HepG2 (cell line): ENCODE measurements around the gene GFER. TPM values are rescaled to one million over a fixed set of nuclear protein-coding genes. Genes with fewer than 3 reads are reported as not detected.

Experiments used
- HNRNPK ChIP-seq: fragments of 200-400 bp; formaldehyde crosslinking; IDR thresholded peaks from 2 replicates; pipeline ENCODE4 v1.6.1; 2018; ENCODE audit warnings: low read length, low read depth, moderate library complexity, mild to moderate bottlenecking; ENCODE audit not compliant: poor library complexity, severe bottlenecking
- NR1H2 ChIP-seq: sonication (generic); formaldehyde crosslinking; IDR thresholded peaks from 2 replicates; pipeline ENCODE4 v1.8.1; 2022; ENCODE audit warnings: low read depth, missing genetic modification reagents, borderline replicate concordance
- PCBP1 ChIP-seq: fragments of 200-400 bp; formaldehyde crosslinking; IDR thresholded peaks from 2 replicates; pipeline ENCODE4 v1.6.1; 2017; ENCODE audit warnings: mild to moderate bottlenecking, low read depth, low read length, borderline replicate concordance
- PTBP1 ChIP-seq: fragments of 200-400 bp; formaldehyde crosslinking; IDR thresholded peaks from 2 replicates; pipeline ENCODE4 v1.6.1; 2018; ENCODE audit warnings: low read length, low read depth; ENCODE audit not compliant: poor library complexity, severe bottlenecking
- RFX1 ChIP-seq: fragments of 450-650 bp; IDR thresholded peaks from 2 replicates; pipeline ENCODE4 v1.6.1; 2017
- SAFB2 ChIP-seq: sonication (generic); formaldehyde crosslinking; IDR thresholded peaks from 2 replicates; pipeline ENCODE4 v1.5.1; 2020; ENCODE audit warnings: missing genetic modification reagents, low read depth, mild to moderate bottlenecking, borderline replicate concordance
- TAF1 ChIP-seq: sonication (generic); formaldehyde crosslinking; IDR thresholded peaks from 2 replicates; pipeline ENCODE4 v1.4.0; 2020; ENCODE audit warnings: missing genetic modification reagents
- ZBTB3 ChIP-seq: sonication (generic); formaldehyde crosslinking; IDR thresholded peaks from 2 replicates; pipeline ENCODE4 v1.4.0; 2020; ENCODE audit warnings: low read depth, mild to moderate bottlenecking, moderate library complexity, missing genetic modification reagents, borderline replicate concordance
- polyA plus RNA-seq, 8 experiments: library from polyadenylated mRNA; depleted of rRNA in 3 of 8; stranded (reverse) in 7 of 8; unstranded in 1 of 8; fragments of >200 nt; fragmentation: Illumina TruSeq in 4 of 8; extraction: Trizol in 4 of 8; gene quantifications; 2 replicates each; pipeline versions ENCODE4 v1.2.1 to v1.2.3, GENCODE V29; 2011 to 2016; ENCODE audit warnings: low read depth in 4 of 8, missing spikeins in 1 of 8, mixed read lengths in 1 of 8; ENCODE audit not compliant: insufficient read depth in 1 of 8
- total RNA-seq, 5 experiments: library from RNA; depleted of rRNA; stranded (reverse); fragments of >200 nt; fragmentation: Illumina TruSeq; extraction: Trizol; gene quantifications; 2 replicates each; pipeline ENCODE4 v1.2.3, GENCODE V29; 2016; ENCODE audit warnings: low read depth in 1 of 5
- TF ChIP-seq, protein P1 (sequence below): sonication (generic); formaldehyde crosslinking; IDR thresholded peaks from 2 replicates; pipeline ENCODE4 v1.4.0; 2020; ENCODE audit warnings: low read depth, mild to moderate bottlenecking, missing genetic modification reagents
- TF ChIP-seq, protein P2 (sequence below): sonication (generic); formaldehyde crosslinking; IDR thresholded peaks from 2 replicates; pipeline ENCODE4 v1.4.0; 2020; ENCODE audit warnings: missing genetic modification reagents, borderline replicate concordance
- TF ChIP-seq, protein P3 (sequence below): sonication (generic); IDR thresholded peaks from 2 replicates; pipeline ENCODE4 v1.6.1; 2016; ENCODE audit warnings: low read depth, borderline replicate concordance
- TF ChIP-seq, protein P4 (sequence below): sonication (generic); formaldehyde crosslinking; IDR thresholded peaks from 2 replicates; pipeline ENCODE4 v1.8.0; 2022; ENCODE audit warnings: mild to moderate bottlenecking, missing genetic modification reagents, borderline replicate concordance
- TF ChIP-seq, protein P5 (sequence below): sonication (generic); formaldehyde crosslinking; IDR thresholded peaks from 2 replicates; pipeline ENCODE4 v1.4.0; 2020; ENCODE audit warnings: missing genetic modification reagents, borderline replicate concordance
- TF ChIP-seq, protein P6 (sequence below), 2 experiments: sonication (generic) in 1 of 2; formaldehyde crosslinking in 1 of 2; IDR thresholded peaks; 2 replicates each; pipeline versions ENCODE4 v1.4.0 to v1.6.1; 2016 to 2020; ENCODE audit warnings: borderline replicate concordance in 1 of 2, low read depth in 1 of 2, mild to moderate bottlenecking in 1 of 2, missing genetic modification reagents in 1 of 2

The GFER gene
- total and polyA plus RNA-seq, 2 of the 13 experiments (the other 11 are each of a cell fraction or from before 2014, with no cell fraction given): 28.6 to 71.7 TPM

DNA sequence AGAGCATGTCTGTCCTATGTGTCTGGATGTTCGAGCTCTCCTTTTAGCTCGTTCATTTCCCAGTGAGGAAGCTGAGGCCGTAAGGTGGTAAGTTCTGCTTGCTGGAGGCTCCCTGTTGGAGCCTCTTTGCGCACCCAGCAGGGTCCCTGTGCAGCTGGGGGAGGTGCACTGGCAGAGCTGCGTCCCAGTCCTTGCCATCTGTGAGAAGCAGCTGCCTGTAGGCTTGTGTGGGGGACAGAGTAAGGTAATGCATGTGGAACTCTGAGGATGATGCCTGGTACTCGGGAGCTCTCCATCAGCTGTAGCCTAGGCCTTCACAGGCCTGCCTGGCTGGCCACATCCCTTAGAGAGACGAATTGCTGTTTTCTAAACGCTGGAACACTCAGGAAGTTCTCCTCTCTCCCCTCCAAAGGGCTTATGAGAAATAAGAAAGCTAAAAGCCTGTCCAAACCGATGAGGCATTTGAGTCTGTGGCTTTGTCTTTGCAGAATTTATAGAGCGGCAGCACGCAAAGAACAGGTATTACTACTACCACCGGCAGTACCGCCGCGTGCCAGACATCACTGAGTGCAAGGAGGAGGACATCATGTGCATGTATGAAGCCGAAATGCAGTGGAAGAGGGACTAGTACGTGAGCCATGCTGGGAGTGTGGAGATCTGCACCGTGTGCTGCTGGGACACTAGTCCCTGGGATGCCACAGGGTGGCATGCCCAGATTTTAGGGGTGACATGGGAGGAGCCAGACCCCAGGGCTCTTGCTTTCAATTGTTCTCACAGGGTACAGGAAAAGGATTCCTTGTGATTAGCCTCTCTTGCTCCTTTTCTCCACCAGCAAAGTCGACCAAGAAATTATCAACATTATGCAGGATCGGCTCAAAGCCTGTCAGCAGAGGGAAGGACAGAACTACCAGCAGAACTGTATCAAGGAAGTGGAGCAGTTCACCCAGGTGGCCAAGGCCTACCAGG is 23.0 kb upstream of the GFER start (continued):
- TF ChIP-seq, protein P1, sequence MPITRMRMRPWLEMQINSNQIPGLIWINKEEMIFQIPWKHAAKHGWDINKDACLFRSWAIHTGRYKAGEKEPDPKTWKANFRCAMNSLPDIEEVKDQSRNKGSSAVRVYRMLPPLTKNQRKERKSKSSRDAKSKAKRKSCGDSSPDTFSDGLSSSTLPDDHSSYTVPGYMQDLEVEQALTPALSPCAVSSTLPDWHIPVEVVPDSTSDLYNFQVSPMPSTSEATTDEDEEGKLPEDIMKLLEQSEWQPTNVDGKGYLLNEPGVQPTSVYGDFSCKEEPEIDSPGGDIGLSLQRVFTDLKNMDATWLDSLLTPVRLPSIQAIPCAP (CRISPR knock-in tag): no peak
- no peak for TF ChIP-seq SAFB2 (CRISPR knock-in tag)
- TF ChIP-seq, protein P2, sequence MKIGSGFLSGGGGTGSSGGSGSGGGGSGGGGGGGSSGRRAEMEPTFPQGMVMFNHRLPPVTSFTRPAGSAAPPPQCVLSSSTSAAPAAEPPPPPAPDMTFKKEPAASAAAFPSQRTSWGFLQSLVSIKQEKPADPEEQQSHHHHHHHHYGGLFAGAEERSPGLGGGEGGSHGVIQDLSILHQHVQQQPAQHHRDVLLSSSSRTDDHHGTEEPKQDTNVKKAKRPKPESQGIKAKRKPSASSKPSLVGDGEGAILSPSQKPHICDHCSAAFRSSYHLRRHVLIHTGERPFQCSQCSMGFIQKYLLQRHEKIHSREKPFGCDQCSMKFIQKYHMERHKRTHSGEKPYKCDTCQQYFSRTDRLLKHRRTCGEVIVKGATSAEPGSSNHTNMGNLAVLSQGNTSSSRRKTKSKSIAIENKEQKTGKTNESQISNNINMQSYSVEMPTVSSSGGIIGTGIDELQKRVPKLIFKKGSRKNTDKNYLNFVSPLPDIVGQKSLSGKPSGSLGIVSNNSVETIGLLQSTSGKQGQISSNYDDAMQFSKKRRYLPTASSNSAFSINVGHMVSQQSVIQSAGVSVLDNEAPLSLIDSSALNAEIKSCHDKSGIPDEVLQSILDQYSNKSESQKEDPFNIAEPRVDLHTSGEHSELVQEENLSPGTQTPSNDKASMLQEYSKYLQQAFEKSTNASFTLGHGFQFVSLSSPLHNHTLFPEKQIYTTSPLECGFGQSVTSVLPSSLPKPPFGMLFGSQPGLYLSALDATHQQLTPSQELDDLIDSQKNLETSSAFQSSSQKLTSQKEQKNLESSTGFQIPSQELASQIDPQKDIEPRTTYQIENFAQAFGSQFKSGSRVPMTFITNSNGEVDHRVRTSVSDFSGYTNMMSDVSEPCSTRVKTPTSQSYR (CRISPR knock-in tag): no peak
- TF ChIP-seq, protein P3, sequence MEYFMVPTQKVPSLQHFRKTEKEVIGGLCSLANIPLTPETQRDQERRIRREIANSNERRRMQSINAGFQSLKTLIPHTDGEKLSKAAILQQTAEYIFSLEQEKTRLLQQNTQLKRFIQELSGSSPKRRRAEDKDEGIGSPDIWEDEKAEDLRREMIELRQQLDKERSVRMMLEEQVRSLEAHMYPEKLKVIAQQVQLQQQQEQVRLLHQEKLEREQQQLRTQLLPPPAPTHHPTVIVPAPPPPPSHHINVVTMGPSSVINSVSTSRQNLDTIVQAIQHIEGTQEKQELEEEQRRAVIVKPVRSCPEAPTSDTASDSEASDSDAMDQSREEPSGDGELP: peak; percentile 23; the same call in 1 of the 2 replicates
- TF ChIP-seq PCBP1: no peak
- no peak for TF ChIP-seq ZBTB3 (CRISPR knock-in tag)
- TF ChIP-seq RFX1: no peak
- TF ChIP-seq, protein P4, sequence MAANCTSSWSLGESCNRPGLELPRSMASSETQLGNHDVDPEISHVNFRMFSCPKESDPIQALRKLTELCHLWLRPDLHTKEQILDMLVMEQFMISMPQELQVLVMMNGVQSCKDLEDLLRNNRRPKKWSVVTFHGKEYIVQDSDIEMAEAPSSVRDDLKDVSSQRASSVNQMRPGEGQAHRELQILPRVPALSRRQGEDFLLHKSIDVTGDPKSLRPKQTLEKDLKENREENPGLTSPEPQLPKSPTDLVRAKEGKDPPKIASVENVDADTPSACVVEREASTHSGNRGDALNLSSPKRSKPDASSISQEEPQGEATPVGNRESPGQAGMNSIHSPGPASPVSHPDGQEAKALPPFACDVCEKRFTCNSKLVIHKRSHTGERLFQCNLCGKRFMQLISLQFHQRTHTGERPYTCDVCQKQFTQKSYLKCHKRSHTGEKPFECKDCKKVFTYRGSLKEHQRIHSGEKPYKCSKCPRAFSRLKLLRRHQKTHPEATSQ (CRISPR knock-in tag): no peak
- TF ChIP-seq, protein P5, sequence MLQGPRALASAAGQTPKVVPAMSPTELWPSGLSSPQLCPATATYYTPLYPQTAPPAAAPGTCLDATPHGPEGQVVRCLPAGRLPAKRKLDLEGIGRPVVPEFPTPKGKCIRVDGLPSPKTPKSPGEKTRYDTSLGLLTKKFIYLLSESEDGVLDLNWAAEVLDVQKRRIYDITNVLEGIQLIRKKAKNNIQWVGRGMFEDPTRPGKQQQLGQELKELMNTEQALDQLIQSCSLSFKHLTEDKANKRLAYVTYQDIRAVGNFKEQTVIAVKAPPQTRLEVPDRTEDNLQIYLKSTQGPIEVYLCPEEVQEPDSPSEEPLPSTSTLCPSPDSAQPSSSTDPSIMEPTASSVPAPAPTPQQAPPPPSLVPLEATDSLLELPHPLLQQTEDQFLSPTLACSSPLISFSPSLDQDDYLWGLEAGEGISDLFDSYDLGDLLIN (CRISPR knock-in tag): no peak
- no peak for TF ChIP-seq NR1H2 (CRISPR knock-in tag)
- no peak for TF ChIP-seq PTBP1
- no peak for TF ChIP-seq TAF1 (CRISPR knock-in tag)
- TF ChIP-seq HNRNPK: no peak
- TF ChIP-seq, protein P6, sequence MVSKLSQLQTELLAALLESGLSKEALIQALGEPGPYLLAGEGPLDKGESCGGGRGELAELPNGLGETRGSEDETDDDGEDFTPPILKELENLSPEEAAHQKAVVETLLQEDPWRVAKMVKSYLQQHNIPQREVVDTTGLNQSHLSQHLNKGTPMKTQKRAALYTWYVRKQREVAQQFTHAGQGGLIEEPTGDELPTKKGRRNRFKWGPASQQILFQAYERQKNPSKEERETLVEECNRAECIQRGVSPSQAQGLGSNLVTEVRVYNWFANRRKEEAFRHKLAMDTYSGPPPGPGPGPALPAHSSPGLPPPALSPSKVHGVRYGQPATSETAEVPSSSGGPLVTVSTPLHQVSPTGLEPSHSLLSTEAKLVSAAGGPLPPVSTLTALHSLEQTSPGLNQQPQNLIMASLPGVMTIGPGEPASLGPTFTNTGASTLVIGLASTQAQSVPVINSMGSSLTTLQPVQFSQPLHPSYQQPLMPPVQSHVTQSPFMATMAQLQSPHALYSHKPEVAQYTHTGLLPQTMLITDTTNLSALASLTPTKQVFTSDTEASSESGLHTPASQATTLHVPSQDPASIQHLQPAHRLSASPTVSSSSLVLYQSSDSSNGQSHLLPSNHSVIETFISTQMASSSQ (IDR thresholded peaks at IDR 0.05; ENCODE audit: low read depth): no peak
- TF ChIP-seq, protein P6 (CRISPR knock-in tag; IDR thresholded peaks at IDR 0.05; ENCODE audit: borderline replicate concordance): no peak
